ENCODE measurements around the gene ANO8.
A peak's percentile ranks its signal among the peaks of the same experiment; 100 is the strongest.

The ANO8 gene

GRCh38 chr19:17337675-17338432, 3.2 kb upstream of the ANO8 start:
- Histone ChIP-seq H3K36me3 (ENCODE audit: low read length) (0 out of 2 replicates have a peak, but pooled peaks cover 4% of the 10 kb centered on the region), H3K9ac (ENCODE audit: low read length) (peak overlapping the region; percentile 90), H3K9me2 (replicated peaks; ENCODE audit: insufficient read depth, low read length) (no peaks in the 10 kb centered on the region), H3K9me3 (ENCODE audit: insufficient read depth, low read length) (no peaks in the 10 kb centered on the region), H2AFZ (ENCODE audit: low read depth, low read length, severe bottlenecking) (peak overlapping the region; percentile 2), H3K4me2 (ENCODE audit: low read depth, low read length, poor library complexity, severe bottlenecking) (peak overlapping the region; percentile 80), H3K4me3 (ENCODE audit: insufficient read depth, low read length, poor library complexity, severe bottlenecking) (peak overlapping the region; percentile 61), H4K20me1 (ENCODE audit: low read depth, low read length) (no peaks in the 10 kb centered on the region), H3K27me3 (ENCODE audit: low read length) (no peaks in the 10 kb centered on the region), H3F3A (ENCODE audit: insufficient read depth) (no peaks in the 10 kb centered on the region), H3K27ac (ENCODE audit: low read depth, low read length) (peak overlapping the region; percentile 66), H3K79me2 (ENCODE audit: insufficient read depth, low read length) (peaks cover 14% of the 10 kb centered on the region; the same call in 1 of the 2 replicates)
- TF ChIP-seq CTCF (IDR thresholded peaks at IDR 0.05; ENCODE audit: insufficient read depth, low read length, poor library complexity, severe bottlenecking) (no peak), EZH2phosphoT487 (conservative IDR thresholded peaks at IDR 0.05; ENCODE audit: low read length) (no peak)

GRCh38 chr19:17336872-17337674, 2.4 kb upstream of the ANO8 start, which contains the start of gene GTPBP3:
TSS of gene GTPBP3 (plus strand) at chr19:17337553. CDS start at chr19:17337612, 59 bp downstream.
- Histone ChIP-seq H4K20me1 (ENCODE audit: low read depth, low read length) (no peaks in the 10 kb centered on the region), H3F3A (ENCODE audit: insufficient read depth) (no peaks in the 10 kb centered on the region), H3K79me2 (ENCODE audit: insufficient read depth, low read length) (peaks cover 14% of the 10 kb centered on the region; the same call in 1 of the 2 replicates), H3K36me3 (ENCODE audit: low read length) (0 out of 2 replicates have a peak, but pooled peaks cover 4% of the 10 kb centered on the region), H3K27ac (ENCODE audit: low read depth, low read length) (peak within 1 kb of the TSS; percentile 66), H3K9ac (ENCODE audit: low read length) (peak within 1 kb of the TSS; percentile 90), H3K9me2 (replicated peaks; ENCODE audit: insufficient read depth, low read length) (no peaks in the 10 kb centered on the region), H3K27me3 (ENCODE audit: low read length) (no peaks in the 10 kb centered on the region), H3K4me3 (ENCODE audit: insufficient read depth, low read length, poor library complexity, severe bottlenecking) (peak within 1 kb of the TSS; percentile 75), H2AFZ (ENCODE audit: low read depth, low read length, severe bottlenecking) (peak within 1 kb of the TSS; percentile 78), H3K9me3 (ENCODE audit: insufficient read depth, low read length) (no peaks in the 10 kb centered on the region), H3K4me2 (ENCODE audit: low read depth, low read length, poor library complexity, severe bottlenecking) (peak within 1 kb of the TSS; percentile 82)
- no peak for TF ChIP-seq CTCF (IDR thresholded peaks at IDR 0.05; ENCODE audit: insufficient read depth, low read length, poor library complexity, severe bottlenecking)
- no peak for TF ChIP-seq EZH2phosphoT487 (conservative IDR thresholded peaks at IDR 0.05; ENCODE audit: low read length)

GRCh38 chr19:17335575-17335974, 920 bp upstream of the ANO8 start:
- H2AFZ ChIP-seq (ENCODE audit: low read depth, low read length, severe bottlenecking) = peak overlapping the region; percentile 86
- H3F3A ChIP-seq (ENCODE audit: insufficient read depth) = 0 out of 2 replicates have a peak, but pooled peaks cover 3% of the 10 kb centered on the region
- H4K20me1 ChIP-seq (ENCODE audit: low read depth, low read length) = no peaks in the 10 kb centered on the region
- 0 out of 2 replicates have a peak overlapping the region, but pooled peaks have one; percentile 13 for H3K27ac ChIP-seq (ENCODE audit: low read depth, low read length)
- no peaks in the 10 kb centered on the region for H3K27me3 ChIP-seq (ENCODE audit: low read length)
- no peak for TF ChIP-seq EZH2phosphoT487 (conservative IDR thresholded peaks at IDR 0.05; ENCODE audit: low read length)
- no peak for TF ChIP-seq CTCF (IDR thresholded peaks at IDR 0.05; ENCODE audit: insufficient read depth, low read length, poor library complexity, severe bottlenecking)
- peak overlapping the region; percentile 73 for H3K4me3 ChIP-seq (ENCODE audit: insufficient read depth, low read length, poor library complexity, severe bottlenecking)
- no peaks in the 10 kb centered on the region for H3K9me2 ChIP-seq (replicated peaks; ENCODE audit: insufficient read depth, low read length)
- peak overlapping the region; percentile 75 for H3K9ac ChIP-seq (ENCODE audit: low read length)
- peak overlapping the region; percentile 87 for H3K4me2 ChIP-seq (ENCODE audit: low read depth, low read length, poor library complexity, severe bottlenecking)
- H3K36me3 ChIP-seq (ENCODE audit: low read length) = no peaks in the 10 kb centered on the region
- no peaks in the 10 kb centered on the region for H3K9me3 ChIP-seq (ENCODE audit: insufficient read depth, low read length)
- H3K79me2 ChIP-seq (ENCODE audit: insufficient read depth, low read length) = peaks cover 14% of the 10 kb centered on the region; the same call in 1 of the 2 replicates

Data from SU-DHL-6 (cell line).